Brain pericyte (primary cell): ENCODE data around the gene RAB27B.

Source experiments
- DNase-seq: peaks from one replicate; pipeline ENCODE4 v3.0.0-alpha.2; 2012; ENCODE audit warnings: low read depth, low spot score

The RAB27B gene

DNA sequence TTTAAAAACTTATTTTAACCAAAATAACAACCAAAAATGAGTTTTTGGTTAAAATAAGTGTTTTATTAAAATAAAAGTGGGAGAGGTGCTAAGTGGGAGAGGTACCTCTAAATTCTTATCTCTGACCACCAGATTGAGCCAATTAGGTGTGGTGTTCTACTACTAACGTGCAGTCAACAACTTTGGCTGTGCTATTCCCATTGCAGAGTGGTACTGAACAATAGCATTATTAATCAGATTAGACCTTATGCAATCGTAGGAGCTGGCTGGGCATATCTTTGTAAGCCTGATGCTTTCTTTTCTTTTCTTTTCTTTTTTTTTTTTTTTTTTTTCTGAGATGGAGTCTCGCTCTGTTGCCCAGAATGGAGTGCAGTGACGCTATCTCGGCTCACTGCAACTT is 38.9 kb downstream of the RAB27B start:
- DNase-seq: no peak

DNA sequence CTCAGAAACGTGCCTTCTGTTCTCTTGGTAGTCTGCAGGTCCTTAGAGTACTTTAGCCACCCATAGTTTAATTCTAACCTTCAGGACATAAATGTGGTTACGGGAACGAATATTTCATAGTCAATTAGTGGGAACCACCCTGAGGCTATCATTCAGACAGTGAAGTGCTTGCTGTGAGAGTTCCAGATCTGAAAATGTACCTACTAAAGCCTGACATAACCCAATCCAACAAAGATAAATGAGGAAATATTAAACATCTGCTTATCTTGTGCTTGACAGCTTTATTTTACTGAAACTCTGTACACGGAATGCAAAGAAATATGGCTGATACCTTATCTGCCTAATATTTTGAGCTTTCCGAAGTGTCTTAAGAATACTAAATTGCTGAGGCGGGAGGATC is 43.0 kb downstream of the RAB27B start:
- DNase-seq: no peak

DNA sequence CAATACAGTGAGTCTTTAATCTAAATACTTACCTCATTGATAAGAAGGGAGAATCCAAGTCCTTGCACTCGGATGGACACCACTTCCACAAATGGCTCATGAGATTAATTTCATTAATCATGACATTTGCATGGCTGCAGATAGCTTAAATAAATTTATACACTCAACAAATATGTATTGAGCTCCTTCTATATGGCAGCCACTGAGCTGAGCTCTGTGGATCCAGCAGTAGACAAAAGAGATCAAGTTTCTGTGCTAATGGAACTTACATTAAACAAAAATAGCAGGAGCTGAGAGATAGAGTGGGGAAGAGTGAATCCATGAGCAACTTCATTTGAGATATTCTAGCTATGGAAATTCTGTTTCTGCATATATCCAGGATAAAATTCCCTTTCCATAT is 44.4 kb downstream of the RAB27B start:
- DNase-seq: no peak

DNA sequence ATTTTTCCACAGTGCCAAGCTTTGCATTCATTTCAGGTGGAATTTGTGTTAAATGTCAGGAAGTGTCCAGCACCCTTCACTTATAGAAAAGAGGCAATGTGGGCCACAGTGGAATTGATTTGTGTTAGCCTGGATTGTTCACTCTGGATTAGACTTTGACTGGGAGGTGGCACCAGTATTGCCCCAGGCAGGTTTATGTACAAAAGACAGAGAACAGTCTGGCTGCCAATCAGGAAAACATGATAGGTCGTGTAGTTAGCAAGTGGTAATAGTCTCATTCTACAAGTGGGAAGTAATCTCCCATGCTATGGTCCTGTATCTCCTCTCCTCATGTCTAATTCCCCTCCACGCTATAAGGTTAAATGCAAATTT is 45.6 kb downstream of the RAB27B start:
- no peak for DNase-seq

DNA sequence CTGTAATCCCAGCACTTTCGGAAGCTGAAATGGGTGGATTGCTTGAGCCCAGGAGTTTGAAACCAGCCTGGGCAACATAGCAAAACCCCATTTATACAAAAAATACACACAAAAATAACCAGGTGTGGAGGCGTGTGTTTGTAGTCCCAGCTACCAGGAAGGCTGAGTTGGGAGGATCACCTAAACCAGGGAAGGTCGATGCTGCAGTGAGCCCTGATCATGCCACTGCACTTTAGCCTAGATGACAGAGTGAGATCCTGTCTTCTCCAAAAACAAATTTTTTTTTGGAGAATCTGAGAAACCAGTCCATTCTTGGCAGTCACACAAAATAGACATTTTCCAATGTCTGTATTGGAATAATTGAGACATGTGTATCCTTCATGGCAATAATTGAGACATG is 46.8 kb downstream of the RAB27B start:
- DNase-seq: no peak

DNA sequence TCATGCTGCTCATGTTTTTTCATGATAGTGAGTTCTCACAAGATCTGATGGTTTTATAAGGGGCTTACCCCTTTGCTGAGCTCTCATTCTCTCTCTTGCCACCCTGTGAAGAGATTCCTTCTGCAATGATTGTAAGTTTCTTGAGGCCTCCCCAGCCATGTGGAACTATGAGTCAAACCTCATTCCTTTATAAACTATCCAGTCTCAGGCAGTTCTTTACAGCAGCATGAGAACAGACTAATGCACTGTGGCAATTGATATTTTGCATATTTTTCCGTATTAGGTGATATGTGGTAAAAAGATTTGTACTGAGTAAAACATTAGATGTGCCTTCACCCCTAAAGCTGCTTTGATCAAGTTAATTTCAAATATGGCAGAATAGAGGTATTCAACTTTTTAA is 48.8 kb downstream of the RAB27B start:
- no peak for DNase-seq

DNA sequence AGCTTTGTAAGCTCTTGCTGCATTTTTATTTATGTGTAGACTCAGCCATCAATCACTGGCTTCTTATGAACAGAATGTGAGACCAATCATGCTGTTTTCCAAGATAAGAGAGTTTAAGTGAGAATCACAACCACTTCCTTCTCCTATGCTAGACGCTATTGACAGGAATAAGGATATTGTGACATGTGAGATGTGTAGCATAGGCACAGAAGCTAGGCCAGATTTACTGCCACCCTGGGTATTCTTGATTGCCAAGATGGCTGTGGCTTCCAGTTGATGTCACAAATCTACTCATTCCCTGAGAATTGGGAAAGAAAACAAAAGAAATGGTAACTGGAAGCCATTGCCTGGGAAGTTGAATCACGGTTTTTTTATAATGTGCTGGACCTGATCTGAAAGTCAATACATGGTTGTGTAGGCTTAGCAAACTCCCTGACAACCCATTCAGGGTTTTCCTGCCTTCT is 49.9 kb downstream of the RAB27B start:
- DNase-seq: no peak

DNA sequence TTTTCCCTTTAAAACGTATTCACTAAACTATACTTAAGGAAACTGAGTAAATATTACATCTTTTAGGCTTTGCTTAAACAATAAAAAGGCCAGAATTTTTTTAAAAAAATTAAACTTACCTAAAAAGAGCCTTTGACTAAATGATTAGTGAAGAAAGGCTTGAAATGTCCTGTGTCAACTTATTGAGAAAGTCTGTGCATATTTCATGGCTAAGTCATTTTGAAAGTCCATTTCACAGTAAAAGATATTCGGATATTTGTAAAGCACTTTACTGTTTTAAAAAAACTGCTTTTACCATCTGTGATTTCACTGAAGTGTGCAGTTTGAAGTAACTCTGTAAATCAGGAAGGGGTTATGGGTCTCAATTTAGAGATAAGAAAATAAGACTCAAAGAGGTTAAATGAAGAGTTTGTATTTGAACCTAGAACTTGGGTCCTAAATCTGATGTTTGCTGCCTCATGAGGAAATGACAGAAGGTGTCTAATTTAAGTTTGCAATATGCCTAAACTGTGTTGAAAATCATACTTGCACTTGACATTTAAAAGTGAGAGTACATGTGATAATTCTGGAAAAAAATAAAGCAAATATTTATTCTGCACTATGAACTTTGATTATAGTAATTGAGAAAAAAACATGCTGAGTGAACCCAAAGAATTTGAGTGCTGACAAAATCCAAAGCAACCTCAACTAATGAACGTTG is 50.5 kb downstream of the RAB27B start:
- no peak for DNase-seq

DNA sequence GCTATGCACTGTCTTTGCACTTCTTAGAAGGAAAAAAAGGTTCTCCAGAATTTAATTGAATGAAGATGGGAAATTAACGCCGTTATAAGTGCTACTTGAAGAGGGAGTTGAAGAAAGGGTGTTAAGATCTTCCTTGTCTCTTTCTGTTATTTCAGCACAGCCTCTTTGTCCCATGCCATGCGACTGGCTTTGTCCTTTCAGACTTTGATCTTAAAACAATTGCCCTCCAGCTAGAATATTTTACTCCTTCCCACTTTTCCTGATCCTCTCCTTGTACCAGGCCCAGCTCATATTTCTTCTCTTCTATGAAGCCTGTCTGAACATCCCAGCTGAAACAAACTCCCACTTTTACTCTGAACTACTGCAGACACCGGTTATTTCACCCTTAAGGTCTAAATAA is 51.4 kb downstream of the RAB27B start:
- no peak for DNase-seq

DNA sequence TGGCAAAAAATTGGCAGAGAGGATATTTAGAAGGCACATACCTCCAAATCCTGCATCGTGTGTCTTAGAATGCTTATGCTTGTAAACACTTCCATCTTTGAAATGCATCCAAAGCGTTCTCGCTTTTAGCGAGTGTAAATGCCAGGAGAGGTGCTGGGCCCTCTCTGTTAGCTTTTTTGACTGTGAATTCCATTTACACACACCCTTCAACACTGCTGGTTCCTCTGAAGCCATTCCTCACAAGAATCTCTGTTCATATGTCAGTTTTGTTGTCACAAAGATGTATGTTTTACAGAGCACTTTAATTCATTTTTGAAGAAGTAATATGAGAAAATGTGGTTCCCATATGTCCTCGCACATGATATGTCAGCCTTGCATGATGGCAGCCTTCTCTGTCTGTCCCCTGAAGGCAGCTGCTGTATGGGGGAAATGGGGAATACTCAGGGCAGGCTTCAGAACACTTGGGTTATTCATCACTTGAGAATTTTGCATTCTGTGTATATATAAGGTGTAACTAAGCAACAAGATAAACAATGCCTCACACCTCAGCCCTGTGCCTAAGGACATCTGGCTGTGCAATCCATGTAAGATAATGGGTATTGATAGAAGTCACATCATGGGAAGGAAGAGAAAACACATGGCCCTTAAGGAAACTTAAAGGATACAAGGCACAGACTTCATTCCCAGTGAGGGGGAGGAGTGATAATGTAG is 52.3 kb downstream of the RAB27B start:
- no peak for DNase-seq

DNA sequence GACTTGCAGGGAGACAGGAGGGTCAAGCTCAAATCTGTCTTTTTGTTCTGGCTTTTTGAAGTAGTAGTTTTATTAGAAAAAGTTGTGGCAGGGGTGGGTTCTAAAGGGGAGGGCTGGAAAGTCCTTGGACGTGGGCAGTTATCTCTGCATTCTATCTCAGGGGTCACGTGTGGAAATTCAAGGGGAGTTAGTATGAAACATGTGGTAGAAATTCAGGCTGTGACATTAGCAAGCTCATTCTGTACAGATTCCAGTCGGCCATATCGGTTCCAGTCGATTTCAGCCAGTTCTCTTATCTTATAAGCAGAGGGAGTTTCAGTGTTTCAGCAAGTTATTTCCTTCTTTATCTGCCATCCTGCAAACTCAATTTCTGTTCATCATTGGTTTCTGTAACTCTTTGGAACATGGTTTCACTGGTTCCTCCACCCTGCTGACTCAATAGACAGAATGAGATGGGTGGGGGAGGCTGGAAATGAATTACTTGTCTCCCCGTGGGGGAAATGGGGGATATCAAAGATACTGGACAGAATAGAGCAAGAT is 53.0 kb downstream of the RAB27B start:
- DNase-seq: no peak

DNA sequence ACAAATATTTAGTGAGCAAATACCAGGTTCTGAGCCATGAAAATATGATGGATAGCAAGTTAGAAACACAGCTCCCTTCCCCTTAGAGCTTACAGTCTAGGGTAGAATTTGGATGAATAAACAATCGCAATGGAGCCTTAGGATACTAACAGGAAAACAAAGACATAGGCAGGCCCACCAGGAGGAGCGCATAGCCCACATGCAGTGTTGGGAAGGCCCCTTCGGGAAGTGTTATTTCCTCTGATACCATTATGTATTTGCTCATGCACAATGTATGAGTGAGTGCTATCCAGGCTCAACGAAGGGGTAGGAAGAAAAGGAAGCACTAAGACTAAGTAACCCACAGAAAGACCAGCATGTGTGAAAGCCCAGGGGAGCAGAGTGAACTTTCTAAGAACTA is 54.0 kb downstream of the RAB27B start:
- no peak for DNase-seq

DNA sequence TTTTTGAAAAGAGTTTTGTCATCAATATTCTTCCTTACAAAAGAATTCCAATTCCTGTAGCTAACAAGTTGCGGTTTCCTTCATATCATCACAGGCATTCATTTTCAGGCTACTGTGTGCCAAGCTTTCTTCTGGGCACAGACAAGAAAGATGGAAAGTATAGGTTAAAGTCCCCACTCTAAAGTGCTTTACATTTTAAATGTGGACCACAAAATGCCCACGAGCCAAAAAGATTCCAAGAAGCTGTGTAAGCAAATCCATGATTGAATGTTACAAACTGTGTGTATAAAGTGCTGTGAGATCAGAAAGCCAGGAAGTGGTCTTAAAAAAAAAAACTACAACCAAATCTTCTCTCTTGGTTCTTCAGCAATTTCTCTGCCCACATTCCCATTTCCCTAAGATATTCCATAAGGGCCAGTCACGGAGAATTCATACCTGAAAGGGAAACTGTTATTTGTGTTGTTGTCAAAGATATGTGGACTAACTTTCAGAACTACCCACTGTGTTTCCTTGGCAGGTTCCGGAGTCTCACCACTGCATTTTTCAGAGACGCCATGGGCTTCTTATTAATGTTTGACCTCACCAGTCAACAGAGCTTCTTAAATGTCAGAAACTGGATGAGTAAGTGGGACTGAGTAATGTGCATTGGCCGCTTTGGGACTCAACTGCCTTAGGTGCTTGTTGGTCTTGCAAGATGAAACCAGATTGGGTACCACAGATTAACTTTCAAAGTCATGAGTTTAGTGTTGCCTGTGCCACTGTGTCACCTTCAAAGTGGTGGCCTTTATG is 55.7 kb downstream of the RAB27B start:
- no peak for DNase-seq

DNA sequence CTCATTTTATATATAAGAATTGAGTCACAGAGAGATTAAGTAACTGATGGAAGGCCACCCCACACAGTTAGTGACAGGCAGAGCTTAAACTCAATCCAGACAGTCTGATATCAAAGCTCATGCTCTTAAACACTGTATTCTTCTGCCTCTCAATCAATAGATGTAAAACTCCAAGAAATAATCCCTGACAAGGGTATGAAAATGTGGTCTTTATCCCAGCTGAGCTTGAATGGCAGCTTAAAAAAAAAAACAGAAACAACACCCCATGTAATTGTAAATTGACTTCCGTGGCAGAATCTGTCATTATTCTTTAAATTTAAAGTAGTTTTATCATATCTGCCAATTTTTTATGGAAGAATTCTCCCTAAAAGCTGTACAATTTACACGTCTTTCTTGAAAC is 60.1 kb downstream of the RAB27B start:
- no peak for DNase-seq

DNA sequence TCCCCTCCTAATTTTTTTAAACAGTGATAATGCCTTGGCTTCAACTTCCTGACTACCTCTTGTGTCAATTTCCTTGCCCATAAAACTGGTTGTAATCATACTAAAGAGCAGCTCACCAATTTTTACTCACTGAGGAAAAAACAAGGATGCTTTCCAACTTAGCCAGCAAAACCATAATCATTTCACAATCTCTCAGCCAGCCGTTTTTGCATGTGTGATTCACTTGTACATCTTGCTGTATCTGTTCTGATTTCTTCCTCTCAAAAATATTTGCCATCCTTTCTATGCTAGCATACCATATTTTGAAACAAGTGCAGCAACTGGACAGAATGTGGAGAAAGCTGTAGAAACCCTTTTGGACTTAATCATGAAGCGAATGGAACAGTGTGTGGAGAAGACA is 60.7 kb downstream of the RAB27B start:
- no peak for DNase-seq

DNA sequence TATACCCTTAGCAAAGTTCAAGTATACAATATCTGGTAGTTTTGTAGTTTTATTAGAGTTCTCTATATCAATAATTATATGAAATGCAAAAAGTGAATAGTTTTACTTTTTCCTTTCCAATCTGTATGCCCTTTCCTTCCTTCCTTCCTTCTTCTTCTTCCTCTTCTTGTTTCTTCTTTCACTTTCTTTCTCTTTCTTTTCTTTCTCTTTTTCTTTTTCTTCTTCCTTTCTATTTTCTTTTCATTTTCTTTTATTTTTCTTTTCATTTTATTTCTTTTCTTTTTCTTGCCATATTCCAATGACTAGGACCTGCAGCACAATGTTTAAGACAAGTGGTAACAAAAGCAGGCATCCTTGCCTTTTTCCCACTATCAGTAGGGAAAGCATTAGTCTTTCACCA is 71.2 kb downstream of the RAB27B start:
- no peak for DNase-seq

DNA sequence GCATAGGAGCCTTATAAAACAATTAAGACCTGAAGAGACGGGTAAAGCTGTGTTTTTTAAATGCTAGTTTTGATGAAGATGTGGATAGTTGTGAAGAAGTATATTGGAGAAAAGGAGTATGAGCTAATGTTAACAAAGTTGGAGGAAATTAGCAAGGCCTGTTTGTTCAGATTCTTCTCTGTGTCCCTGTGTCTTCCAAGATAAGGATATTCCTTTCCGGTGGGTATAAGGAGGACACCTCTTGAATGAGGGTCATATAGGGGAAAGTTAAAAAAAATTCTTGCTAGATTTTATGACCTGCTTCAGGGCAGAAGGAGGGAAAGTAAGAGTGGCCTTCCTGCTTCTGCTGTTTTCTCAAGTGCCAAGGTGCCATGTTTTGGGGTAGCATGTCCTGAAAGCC is 72.0 kb downstream of the RAB27B start:
- no peak for DNase-seq

DNA sequence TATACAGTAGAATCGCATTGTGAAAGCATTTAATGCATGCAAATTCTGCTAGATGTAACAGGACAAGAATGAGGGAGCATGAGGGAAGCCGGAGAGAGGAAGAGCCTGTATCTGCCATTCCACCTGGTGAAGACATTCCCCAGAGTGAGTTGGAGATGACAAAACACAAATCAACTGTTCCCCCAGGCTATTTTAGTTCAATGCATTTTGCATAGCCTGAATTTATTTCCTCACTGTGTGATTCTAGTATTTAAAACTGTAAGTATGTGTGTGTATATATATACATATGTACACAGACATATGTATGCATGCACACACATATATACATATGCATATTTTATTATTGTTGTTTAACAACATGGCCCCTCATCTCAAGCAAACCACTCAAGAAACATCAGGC is 76.3 kb downstream of the RAB27B start:
- no peak for DNase-seq

DNA sequence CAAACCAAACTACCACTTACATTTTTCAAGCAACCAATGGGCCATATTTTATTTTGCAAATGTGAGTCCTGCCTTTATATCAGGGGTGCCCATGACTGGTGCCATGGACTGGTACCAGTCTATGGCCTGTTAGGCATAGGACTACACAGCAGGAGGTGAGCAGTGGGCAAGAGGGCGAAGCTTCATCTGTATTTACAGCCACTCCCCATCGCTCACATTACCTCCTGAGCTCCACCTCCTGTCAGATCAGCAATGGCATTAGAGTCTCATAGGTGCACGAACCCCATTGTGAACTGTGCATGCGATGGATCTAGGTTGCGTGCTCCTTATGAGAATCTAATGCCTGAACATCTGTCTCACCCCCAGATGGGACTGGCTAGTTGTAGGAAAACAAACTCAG is 77.4 kb downstream of the RAB27B start:
- no peak for DNase-seq

DNA sequence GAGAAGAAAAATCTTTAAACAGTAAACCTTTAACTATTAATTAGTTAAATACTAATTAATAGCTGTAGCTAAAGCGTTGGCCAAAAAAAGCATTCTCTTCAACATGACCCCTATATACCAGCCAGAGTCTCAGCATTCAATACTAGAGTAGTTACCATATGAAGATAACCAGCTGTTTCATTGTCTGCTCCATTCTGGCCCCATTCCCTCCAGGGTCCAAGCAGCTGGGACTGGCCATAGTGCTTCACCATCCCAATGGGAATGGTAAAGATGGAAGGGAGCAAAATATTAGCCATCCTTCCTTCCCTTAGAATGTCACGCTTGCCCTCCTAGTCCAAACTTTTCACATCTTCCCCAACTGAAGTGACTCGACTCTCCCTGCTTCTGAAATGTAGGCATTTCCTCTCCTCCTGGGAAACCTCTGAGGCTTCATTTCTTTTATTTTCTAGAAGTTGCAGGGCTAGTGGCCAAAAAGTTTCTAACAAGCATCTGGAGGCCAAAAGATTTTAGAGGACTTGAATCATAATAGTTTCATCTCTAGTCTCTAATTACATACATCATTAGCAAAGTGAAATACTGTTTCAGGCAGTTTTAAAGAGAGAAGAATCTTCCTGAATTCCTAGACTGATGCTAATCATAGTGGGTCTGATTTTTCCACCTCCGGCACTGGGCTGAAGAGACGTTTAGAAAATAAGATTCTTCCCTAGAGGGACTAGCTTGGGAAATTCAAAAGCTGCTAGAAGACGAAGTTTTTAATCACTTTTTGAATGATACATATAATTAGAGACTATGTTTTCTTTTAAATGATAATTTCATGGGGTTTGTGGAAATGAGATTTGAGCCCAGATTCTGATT is 78.3 kb downstream of the RAB27B start:
- DNase-seq: no peak

DNA sequence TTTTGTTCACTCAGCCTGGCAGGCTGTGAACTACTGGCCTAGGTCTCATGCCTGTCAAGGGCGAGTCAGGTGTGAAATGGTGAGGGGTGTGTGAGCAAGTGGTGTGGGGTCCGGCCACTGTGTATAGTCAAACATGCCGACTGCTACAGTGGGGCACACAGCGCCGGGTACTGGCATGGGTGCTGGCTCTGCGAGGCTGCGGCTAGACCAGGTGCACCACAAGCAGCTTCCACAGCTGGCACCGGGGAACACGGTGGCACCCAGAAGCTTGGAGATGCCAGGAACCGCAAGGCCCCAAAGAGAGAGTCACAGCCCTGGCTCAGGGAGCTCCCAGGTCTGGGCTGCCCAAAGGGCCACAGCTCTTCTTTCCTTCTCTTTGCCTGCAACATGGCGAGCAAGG is 81.3 kb downstream of the RAB27B start:
- DNase-seq: no peak
